SJCRH30 (cell line): ENCODE results near the gene ZNF223. TPM values are rescaled to one million over a fixed set of nuclear protein-coding genes. Genes with fewer than 3 reads are reported as not detected.

Experiments used
- DNase-seq, 2 experiments: peaks; one replicate each; pipeline ENCODE4 v3.0.0-alpha.2; 2015 to 2020
- H3K27ac ChIP-seq: fragments of 250-450 bp; sonication (Bioruptor Pico); 2 replicates; pipeline ENCODE4 v1.5.1; 2020; ENCODE audit warnings: mild to moderate bottlenecking, moderate library complexity
- H3K27me3 ChIP-seq: fragments of 250-450 bp; sonication (Bioruptor Pico); 2 replicates; pipeline ENCODE4 v1.5.1; 2020; ENCODE audit warnings: mild to moderate bottlenecking, moderate library complexity
- H3K36me3 ChIP-seq: fragments of 250-450 bp; sonication (Bioruptor Pico); 2 replicates; pipeline ENCODE4 v1.5.1; 2020; ENCODE audit warnings: mild to moderate bottlenecking, moderate library complexity
- H3K4me1 ChIP-seq: fragments of 250-450 bp; sonication (Bioruptor Pico); 2 replicates; pipeline ENCODE4 v1.5.1; 2020; ENCODE audit warnings: mild to moderate bottlenecking, moderate library complexity
- H3K4me3 ChIP-seq: fragments of 250-450 bp; sonication (Bioruptor Pico); 2 replicates; pipeline ENCODE4 v1.5.1; 2020; ENCODE audit warnings: mild to moderate bottlenecking, moderate library complexity
- H3K9me3 ChIP-seq: fragments of 250-450 bp; sonication (Bioruptor Pico); replicated peaks from 2 replicates; pipeline ENCODE4 v1.5.1; 2020; ENCODE audit warnings: mild to moderate bottlenecking, moderate library complexity
- total RNA-seq: library from RNA; depleted of rRNA; stranded (reverse); fragments of >200 nt; shearing (Covaris generic); gene quantifications from 2 replicates; pipeline ENCODE4 v1.2.3, GENCODE V29; 2014; rRNA removed

Gene ZNF223
- total RNA-seq, 1 experiment from 2014 or later = 5.9 TPM

GRCh38 chr19:44109458-44109857 is 57.6 kb downstream of the ZNF223 start:
- peaks cover 27% of the 10 kb centered on the region for H3K36me3 ChIP-seq
- no peaks in the 10 kb centered on the region for H3K27me3 ChIP-seq
- no peak overlapping the region for H3K4me3 ChIP-seq
- no peaks in the 10 kb centered on the region for H3K4me1 ChIP-seq
- H3K9me3 ChIP-seq = no peaks in the 10 kb centered on the region; the same call in 1 of the 2 replicates
- H3K27ac ChIP-seq = no peak overlapping the region
- no peak for DNase-seq

DNA sequence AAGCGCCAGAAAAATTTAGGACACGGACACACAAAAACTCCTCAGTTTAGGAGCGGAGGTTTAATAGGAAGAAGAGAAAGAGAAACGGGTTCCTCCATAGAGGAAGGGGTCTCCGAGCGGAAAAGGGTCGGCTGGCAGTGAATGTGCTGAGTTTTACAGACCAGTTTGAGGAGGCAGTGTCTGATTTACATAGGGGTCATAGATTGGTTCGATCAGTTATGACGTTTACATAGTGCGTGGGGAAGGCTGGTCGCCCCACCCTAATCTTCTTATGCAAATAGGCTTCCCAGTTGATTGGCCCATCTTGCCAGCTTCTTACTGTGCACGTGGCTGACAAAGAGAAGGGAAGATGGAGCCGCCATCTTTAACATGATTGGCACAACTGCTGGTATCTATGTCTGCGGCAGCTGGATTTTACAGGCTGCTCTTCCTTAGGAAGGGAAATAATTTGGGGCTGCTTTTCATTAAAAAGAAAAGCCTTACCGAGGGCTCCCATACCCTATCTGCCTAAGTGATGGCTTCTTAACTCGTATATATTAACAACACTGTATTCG is 60.2 kb downstream of the ZNF223 start:
- no peaks in the 10 kb centered on the region for H3K9me3 ChIP-seq
- peak; percentile 5 to 10 for DNase-seq
- H3K36me3 ChIP-seq = peaks cover 11% of the 10 kb centered on the region
- H3K4me3 ChIP-seq = peak overlapping the region; percentile 81
- no peaks in the 10 kb centered on the region for H3K27me3 ChIP-seq
- no peak overlapping the region for H3K27ac ChIP-seq
- H3K4me1 ChIP-seq = no peaks in the 10 kb centered on the region

DNA sequence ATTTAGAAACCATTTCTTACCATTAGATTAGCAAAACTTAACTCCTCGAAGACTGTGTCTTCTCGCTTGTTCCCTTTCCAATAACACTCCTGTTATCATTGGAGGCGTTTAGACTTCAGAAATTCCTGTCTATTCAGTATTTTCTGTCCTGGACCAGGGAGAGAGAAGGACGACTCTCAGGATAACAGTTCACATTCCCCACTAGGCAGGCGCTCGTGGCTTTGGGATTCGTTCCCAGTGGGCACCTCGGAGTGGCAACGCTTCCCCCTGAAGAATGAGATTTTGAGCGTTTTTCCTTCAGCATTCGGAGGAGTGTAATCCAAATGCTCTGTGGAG is 60.9 kb downstream of the ZNF223 start:
- Histone ChIP-seq H3K4me1 (no peaks in the 10 kb centered on the region), H3K27me3 (no peaks in the 10 kb centered on the region), H3K4me3 (peak overlapping the region; percentile 81), H3K27ac (no peak overlapping the region; the same call in 1 of the 2 replicates), H3K36me3 (peaks cover 4% of the 10 kb centered on the region; the same call in 1 of the 2 replicates), H3K9me3 (no peaks in the 10 kb centered on the region)
- DNase-seq = no peak

GRCh38 chr19:44113138-44113783 is 61.4 kb downstream of the ZNF223 start, which contains the start of gene ZNF225:
ZNF225 (plus strand) TSS chr19:44113399; CDS start chr19:44115828, 2,429 bp downstream.
- H3K36me3 ChIP-seq = peaks cover 4% of the 10 kb centered on the region; the same call in 1 of the 2 replicates

GRCh38 chr19:44113784-44114390 is 62.1 kb downstream of the ZNF223 start:
- no peaks in the 10 kb centered on the region for H3K9me3 ChIP-seq
- peak in 1 of 2 experiments; percentile 7 for DNase-seq
- no peaks in the 10 kb centered on the region for H3K4me1 ChIP-seq
- H3K27ac ChIP-seq = peak overlapping the region; percentile 36; the same call in 1 of the 2 replicates
- peaks cover 3% of the 10 kb centered on the region; the same call in 1 of the 2 replicates for H3K36me3 ChIP-seq
- peak overlapping the region; percentile 81 for H3K4me3 ChIP-seq
- H3K27me3 ChIP-seq = no peaks in the 10 kb centered on the region

More at GRCh38 chr19:44113138-44113783, 61.4 kb downstream of the ZNF223 start, which contains the start of gene ZNF225:
- Histone ChIP-seq H3K27me3 (no peaks in the 10 kb centered on the region), H3K9me3 (no peaks in the 10 kb centered on the region), H3K27ac (peak within 1 kb of the TSS; percentile 36; the same call in 1 of the 2 replicates), H3K4me3 (peak within 1 kb of the TSS; percentile 81), H3K4me1 (no peaks in the 10 kb centered on the region)
- peak; percentile 95 to 98 for DNase-seq

Other genes with a start within 250 kb of the ZNF223 start
- gene LYPD5, start 249.6 kb upstream of the ZNF223 start, total RNA-seq = 0.06 and 0.35 TPM in 2 replicates
- gene ZNF283, start 224.7 kb upstream of the ZNF223 start, total RNA-seq = 9.7 and 15.0 TPM in 2 replicates
- 0.63 and 1.6 TPM in 2 replicates for gene ZNF404, start 168.1 kb upstream of the ZNF223 start, total RNA-seq
- gene ZNF45, start 116.8 kb upstream of the ZNF223 start, total RNA-seq = 14.2 and 14.4 TPM in 2 replicates
- gene ZNF221, start 100.8 kb upstream of the ZNF223 start, total RNA-seq = 7.5 and 8.5 TPM in 2 replicates
- 6.8 and 8.1 TPM in 2 replicates for gene ZNF155, start 67.8 kb upstream of the ZNF223 start, total RNA-seq
- gene ZNF230, start 49.1 kb upstream of the ZNF223 start, total RNA-seq = 6.0 and 6.5 TPM in 2 replicates
- 6.9 and 9.2 TPM in 2 replicates for gene ZNF222, start 26.7 kb upstream of the ZNF223 start, total RNA-seq
- gene ZNF284, start 20.1 kb downstream of the ZNF223 start, total RNA-seq = 4.0 and 4.7 TPM in 2 replicates
- 18.1 and 26.3 TPM in 2 replicates for gene ZNF224, start 42.3 kb downstream of the ZNF223 start, total RNA-seq
- gene ZNF225, start 61.4 kb downstream of the ZNF223 start, total RNA-seq = 5.1 and 6.3 TPM in 2 replicates
- gene ZNF234, start 89.5 kb downstream of the ZNF223 start, total RNA-seq = 10.5 and 11.6 TPM in 2 replicates
- gene ZNF226, start 113.1 kb downstream of the ZNF223 start, total RNA-seq = 14.8 and 18.0 TPM in 2 replicates
- gene ZNF227, start 160.5 kb downstream of the ZNF223 start, total RNA-seq = 20.2 and 22.0 TPM in 2 replicates
- 0.08 TPM in 2 replicates for gene ZNF233, start 207.8 kb downstream of the ZNF223 start, total RNA-seq